GM12873 (cell line): ENCODE measurements around the gene SNX32.
A peak's percentile ranks its signal among the peaks of the same experiment; 100 is the strongest.

Experiments used
- CTCF ChIP-seq: IDR thresholded peaks from 2 replicates; pipeline ENCODE4 v1.5.1; 2012; ENCODE audit warnings: low read depth, mild to moderate bottlenecking, moderate library complexity, low read length, control low read depth; ENCODE audit not compliant: insufficient read depth; ENCODE audit errors: missing control alignments

Gene SNX32

GRCh38 chr11:65880844-65881421 is 47.2 kb downstream of the SNX32 start:
- TF ChIP-seq CTCF: no peak

- TF ChIP-seq CTCF: no peak
These were observed 48.6 kb downstream of the SNX32 start for GRCh38 chr11:65882120-65883057.

- no peak for TF ChIP-seq CTCF
These were observed 49.4 kb downstream of the SNX32 start for GRCh38 chr11:65883058-65883761.

- no peak for TF ChIP-seq CTCF
These were observed 50.3 kb downstream of the SNX32 start for GRCh38 chr11:65883786-65884715.

GRCh38 chr11:65884716-65885092 is 50.9 kb downstream of the SNX32 start:
- TF ChIP-seq CTCF: peak; percentile 100

- TF ChIP-seq CTCF: no peak
These were observed 51.5 kb downstream of the SNX32 start for GRCh38 chr11:65885231-65885630.
